GM23338 (cell line): Measurements from ENCODE around the gene SMARCA2.

ENCODE experiments used
- CREB1 ChIP-seq: fragments of 250-450 bp; sonication (Bioruptor Pico); IDR thresholded peaks from 2 replicates; pipeline ENCODE4 v1.5.0; 2020; ENCODE audit warnings: low read depth, mild to moderate bottlenecking, moderate library complexity
- CTCF ChIP-seq, 2 experiments: fragments of 200-600 bp in 1 of 2; sonication (generic) in 1 of 2; conservative IDR thresholded peaks; 2 replicates each; pipeline versions ENCODE4 v1.5.1 to v1.6.1; 2016 to 2017; ENCODE audit warnings: antibody characterized with exemption in 2 of 2, low read depth in 2 of 2, mild to moderate bottlenecking in 2 of 2, moderate library complexity in 1 of 2
- ETS1 ChIP-seq: IDR thresholded peaks from 2 replicates; pipeline ENCODE4 v1.6.1; 2016; ENCODE audit warnings: antibody characterized with exemption
- EZH2 ChIP-seq: fragments of 200-600 bp; sonication (generic); IDR thresholded peaks from one replicate; pipeline ENCODE4 v1.8.0; 2017; ENCODE audit warnings: antibody characterized with exemption, mild to moderate bottlenecking, low read depth; ENCODE audit not compliant: unreplicated experiment
- EZH2phosphoT487 ChIP-seq: fragments of 200-600 bp; sonication (generic); IDR thresholded peaks from one replicate; pipeline ENCODE4 v1.8.1; 2018; ENCODE audit warnings: antibody characterized with exemption; ENCODE audit not compliant: unreplicated experiment
- JUNB ChIP-seq: IDR thresholded peaks from one replicate; pipeline ENCODE4 v1.6.1; 2016; ENCODE audit warnings: antibody characterized with exemption; ENCODE audit not compliant: unreplicated experiment
- NANOG ChIP-seq: IDR thresholded peaks from 2 replicates; pipeline ENCODE4 v1.6.1; 2016; ENCODE audit warnings: antibody characterized with exemption, borderline replicate concordance
- POLR2AphosphoS5 ChIP-seq: IDR thresholded peaks from 2 replicates; pipeline ENCODE4 v1.6.1; 2016; ENCODE audit warnings: antibody characterized with exemption, low read depth
- REST ChIP-seq: IDR thresholded peaks from one replicate; pipeline ENCODE4 v1.6.1; 2018; ENCODE audit warnings: antibody characterized with exemption; ENCODE audit not compliant: unreplicated experiment
- STAT1 ChIP-seq: IDR thresholded peaks from one replicate; pipeline ENCODE4 v1.6.1; 2016; ENCODE audit warnings: antibody characterized with exemption; ENCODE audit not compliant: unreplicated experiment
- ZNF331 ChIP-seq: fragments of 250-450 bp; sonication (Bioruptor Pico); IDR thresholded peaks from 2 replicates; pipeline ENCODE4 v1.5.0; 2020; ENCODE audit warnings: low read depth, mild to moderate bottlenecking, moderate library complexity
- TF ChIP-seq, protein P1 (sequence below): fragments of 250-450 bp; sonication (Bioruptor Pico); IDR thresholded peaks from 2 replicates; pipeline ENCODE4 v1.5.0; 2020; ENCODE audit warnings: mild to moderate bottlenecking, moderate library complexity

DNA sequence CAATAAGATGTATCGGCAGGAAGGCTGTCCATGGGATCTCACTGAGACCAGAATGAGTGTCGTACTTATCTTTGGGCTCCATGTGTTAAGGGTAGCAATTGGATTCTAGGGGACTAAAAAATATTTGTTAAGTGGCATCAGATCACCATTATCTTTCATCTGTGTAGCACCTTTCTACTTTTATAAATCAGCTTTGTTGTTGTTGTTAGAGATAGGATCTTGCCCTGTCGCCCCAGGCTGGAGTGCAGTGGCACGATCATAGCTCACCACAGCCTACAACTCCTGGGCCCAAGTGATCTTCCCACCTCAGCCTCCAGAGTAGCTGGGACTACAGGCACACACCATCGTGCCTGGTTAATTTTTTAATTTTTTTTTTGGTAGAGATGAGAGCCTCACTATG is 220.5 kb downstream of the SMARCA2 start:
- TF ChIP-seq EZH2, result no peak
- TF ChIP-seq CTCF (conservative IDR thresholded peaks at IDR 0.05; ENCODE audit: low read depth in 2 of 2), result no peak
- no peak for TF ChIP-seq POLR2AphosphoS5
- no peak for TF ChIP-seq ETS1
- TF ChIP-seq REST, result no peak
- no peak for TF ChIP-seq JUNB
- TF ChIP-seq EZH2phosphoT487, result no peak
- no peak for TF ChIP-seq NANOG
- TF ChIP-seq CREB1, result no peak
- TF ChIP-seq, protein P1, sequence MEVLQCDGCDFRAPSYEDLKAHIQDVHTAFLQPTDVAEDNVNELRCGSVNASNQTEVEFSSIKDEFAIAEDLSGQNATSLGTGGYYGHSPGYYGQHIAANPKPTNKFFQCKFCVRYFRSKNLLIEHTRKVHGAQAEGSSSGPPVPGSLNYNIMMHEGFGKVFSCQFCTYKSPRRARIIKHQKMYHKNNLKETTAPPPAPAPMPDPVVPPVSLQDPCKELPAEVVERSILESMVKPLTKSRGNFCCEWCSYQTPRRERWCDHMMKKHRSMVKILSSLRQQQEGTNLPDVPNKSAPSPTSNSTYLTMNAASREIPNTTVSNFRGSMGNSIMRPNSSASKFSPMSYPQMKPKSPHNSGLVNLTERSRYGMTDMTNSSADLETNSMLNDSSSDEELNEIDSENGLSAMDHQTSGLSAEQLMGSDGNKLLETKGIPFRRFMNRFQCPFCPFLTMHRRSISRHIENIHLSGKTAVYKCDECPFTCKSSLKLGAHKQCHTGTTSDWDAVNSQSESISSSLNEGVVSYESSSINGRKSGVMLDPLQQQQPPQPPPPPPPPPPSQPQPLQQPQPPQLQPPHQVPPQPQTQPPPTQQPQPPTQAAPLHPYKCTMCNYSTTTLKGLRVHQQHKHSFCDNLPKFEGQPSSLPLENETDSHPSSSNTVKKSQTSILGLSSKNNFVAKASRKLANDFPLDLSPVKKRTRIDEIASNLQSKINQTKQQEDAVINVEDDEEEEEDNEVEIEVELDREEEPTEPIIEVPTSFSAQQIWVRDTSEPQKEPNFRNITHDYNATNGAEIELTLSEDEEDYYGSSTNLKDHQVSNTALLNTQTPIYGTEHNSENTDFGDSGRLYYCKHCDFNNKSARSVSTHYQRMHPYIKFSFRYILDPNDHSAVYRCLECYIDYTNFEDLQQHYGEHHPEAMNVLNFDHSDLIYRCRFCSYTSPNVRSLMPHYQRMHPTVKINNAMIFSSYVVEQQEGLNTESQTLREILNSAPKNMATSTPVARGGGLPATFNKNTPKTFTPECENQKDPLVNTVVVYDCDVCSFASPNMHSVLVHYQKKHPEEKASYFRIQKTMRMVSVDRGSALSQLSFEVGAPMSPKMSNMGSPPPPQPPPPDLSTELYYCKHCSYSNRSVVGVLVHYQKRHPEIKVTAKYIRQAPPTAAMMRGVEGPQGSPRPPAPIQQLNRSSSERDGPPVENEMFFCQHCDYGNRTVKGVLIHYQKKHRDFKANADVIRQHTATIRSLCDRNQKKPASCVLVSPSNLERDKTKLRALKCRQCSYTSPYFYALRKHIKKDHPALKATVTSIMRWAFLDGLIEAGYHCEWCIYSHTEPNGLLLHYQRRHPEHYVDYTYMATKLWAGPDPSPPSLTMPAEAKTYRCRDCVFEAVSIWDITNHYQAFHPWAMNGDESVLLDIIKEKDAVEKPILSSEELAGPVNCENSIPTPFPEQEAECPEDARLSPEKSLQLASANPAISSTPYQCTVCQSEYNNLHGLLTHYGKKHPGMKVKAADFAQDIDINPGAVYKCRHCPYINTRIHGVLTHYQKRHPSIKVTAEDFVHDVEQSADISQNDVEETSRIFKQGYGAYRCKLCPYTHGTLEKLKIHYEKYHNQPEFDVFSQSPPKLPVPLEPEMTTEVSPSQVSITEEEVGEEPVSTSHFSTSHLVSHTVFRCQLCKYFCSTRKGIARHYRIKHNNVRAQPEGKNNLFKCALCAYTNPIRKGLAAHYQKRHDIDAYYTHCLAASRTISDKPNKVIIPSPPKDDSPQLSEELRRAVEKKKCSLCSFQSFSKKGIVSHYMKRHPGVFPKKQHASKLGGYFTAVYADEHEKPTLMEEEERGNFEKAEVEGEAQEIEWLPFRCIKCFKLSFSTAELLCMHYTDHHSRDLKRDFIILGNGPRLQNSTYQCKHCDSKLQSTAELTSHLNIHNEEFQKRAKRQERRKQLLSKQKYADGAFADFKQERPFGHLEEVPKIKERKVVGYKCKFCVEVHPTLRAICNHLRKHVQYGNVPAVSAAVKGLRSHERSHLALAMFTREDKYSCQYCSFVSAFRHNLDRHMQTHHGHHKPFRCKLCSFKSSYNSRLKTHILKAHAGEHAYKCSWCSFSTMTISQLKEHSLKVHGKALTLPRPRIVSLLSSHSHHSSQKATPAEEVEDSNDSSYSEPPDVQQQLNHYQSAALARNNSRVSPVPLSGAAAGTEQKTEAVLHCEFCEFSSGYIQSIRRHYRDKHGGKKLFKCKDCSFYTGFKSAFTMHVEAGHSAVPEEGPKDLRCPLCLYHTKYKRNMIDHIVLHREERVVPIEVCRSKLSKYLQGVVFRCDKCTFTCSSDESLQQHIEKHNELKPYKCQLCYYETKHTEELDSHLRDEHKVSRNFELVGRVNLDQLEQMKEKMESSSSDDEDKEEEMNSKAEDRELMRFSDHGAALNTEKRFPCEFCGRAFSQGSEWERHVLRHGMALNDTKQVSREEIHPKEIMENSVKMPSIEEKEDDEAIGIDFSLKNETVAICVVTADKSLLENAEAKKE (CRISPR knock-in tag), result no peak
- no peak for TF ChIP-seq ZNF331 (CRISPR knock-in tag)
- TF ChIP-seq STAT1, result no peak
